RCC 7860 (cell line): Measurements from ENCODE around the gene GID8.

Experiments used
- DNase-seq: peaks from one replicate; pipeline ENCODE4 v3.0.0-alpha.2; 2015; ENCODE audit warnings: low spot score
- FAIRE-seq: peaks from 2 replicates; lab custom pipeline; 2012; peaks lifted over from hg19 to GRCh38; lab: Jason Lieb, UNC

Gene GID8

GRCh38 chr20:62921119-62921687 is 16.7 kb upstream of the GID8 start:
- FAIRE-seq, result no peak
- peak; percentile 24 for DNase-seq

GRCh38 chr20:62922451-62922921 is 15.5 kb upstream of the GID8 start:
- DNase-seq (no peak), FAIRE-seq (no peak)

GRCh38 chr20:62923059-62923668 is 14.8 kb upstream of the GID8 start:
- DNase-seq (peak; percentile 90), FAIRE-seq (peak; percentile 89)

- no peak for DNase-seq
- no peak for FAIRE-seq
Observed at GRCh38 chr20:62923669-62924441, 14.1 kb upstream of the GID8 start.

- peak; percentile 23 for DNase-seq
- FAIRE-seq, result no peak
Observed at GRCh38 chr20:62924442-62925075, 13.4 kb upstream of the GID8 start.

GRCh38 chr20:62925076-62925419 is 12.9 kb upstream of the GID8 start:
- DNase-seq (no peak), FAIRE-seq (no peak)

GRCh38 chr20:62925420-62926228 is 12.3 kb upstream of the GID8 start:
- FAIRE-seq, result no peak
- DNase-seq, result peak; percentile 20

GRCh38 chr20:62926229-62927127 is 11.5 kb upstream of the GID8 start, which contains the start of gene DIDO1:
Gene DIDO1, minus strand, starts transcription at chr20:62926505.
- FAIRE-seq (no peak), DNase-seq (peak; percentile 79)

- FAIRE-seq (no peak), DNase-seq (no peak)
Observed at GRCh38 chr20:62927128-62927705, 10.7 kb upstream of the GID8 start.

- DNase-seq, result no peak
- no peak for FAIRE-seq
Observed at GRCh38 chr20:62928246-62928939, 9.6 kb upstream of the GID8 start.

GRCh38 chr20:62929051-62929538 is 8.9 kb upstream of the GID8 start:
- FAIRE-seq (no peak), DNase-seq (no peak)

GRCh38 chr20:62931464-62931863 is 6.5 kb upstream of the GID8 start:
- no peak for DNase-seq
- no peak for FAIRE-seq

- DNase-seq (no peak), FAIRE-seq (no peak)
Observed at GRCh38 chr20:62933966-62934365, 4.0 kb upstream of the GID8 start.

- no peak for FAIRE-seq
- DNase-seq, result no peak
Observed at GRCh38 chr20:62935204-62935967, 2.6 kb upstream of the GID8 start.

- FAIRE-seq (no peak), DNase-seq (no peak)
Observed at GRCh38 chr20:62935968-62936585, 1.9 kb upstream of the GID8 start.

- FAIRE-seq (no peak), DNase-seq (peak; percentile 93)
Observed at GRCh38 chr20:62937268-62938104, 461 bp upstream of the GID8 start.

- DNase-seq, result no peak
- FAIRE-seq, result no peak
Observed at GRCh38 chr20:62940875-62941274, 2.9 kb downstream of the GID8 start.
